ENCODE measurements around the gene MRPL16.

Gene MRPL16

GRCh38 chr11:59769828-59770227 is 40.8 kb downstream of the MRPL16 start:
- DNase-seq, result no peak

DNA sequence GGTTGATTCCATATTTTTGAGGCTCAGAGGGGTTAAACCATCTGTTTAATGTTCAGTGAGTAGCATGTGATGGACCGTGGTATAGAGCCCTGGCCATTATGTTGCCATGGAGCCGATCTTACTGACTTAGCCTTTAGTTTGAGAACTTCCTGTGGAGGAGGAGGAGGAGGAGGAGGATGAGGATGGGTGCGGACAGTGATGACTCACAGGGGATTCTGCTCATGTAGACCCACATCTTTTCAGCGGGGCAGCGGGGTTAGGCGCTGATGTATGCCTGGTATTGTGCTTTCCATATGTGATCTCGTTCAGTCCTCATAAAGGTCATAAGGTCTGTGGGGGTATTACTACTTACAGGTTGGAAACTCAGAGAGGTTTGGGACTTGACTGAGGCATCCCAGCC is 41.5 kb downstream of the MRPL16 start:
- DNase-seq, result no peak

DNA sequence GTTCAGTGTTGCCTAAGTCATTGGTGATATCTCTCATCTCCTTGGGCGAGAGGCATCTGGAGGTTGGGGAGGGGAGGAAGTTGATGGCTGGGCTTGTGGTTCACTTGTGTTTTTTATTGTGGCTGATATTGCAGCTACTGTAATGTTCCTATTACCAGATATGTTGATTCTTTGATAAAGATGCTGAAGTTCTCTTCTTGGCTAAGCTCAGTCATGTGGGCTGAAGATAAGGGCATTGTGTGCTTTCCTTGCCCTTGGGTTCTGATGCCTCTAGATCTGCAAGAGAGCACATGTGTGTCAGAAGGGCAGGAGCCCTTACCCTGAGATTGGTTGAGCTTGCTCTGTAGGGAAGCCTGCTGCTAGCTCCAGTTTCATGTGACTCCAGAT is 43.4 kb downstream of the MRPL16 start:
- no peak for DNase-seq

GRCh38 chr11:59766542-59767224 is 43.9 kb downstream of the MRPL16 start:
- DNase-seq, result no peak

DNA sequence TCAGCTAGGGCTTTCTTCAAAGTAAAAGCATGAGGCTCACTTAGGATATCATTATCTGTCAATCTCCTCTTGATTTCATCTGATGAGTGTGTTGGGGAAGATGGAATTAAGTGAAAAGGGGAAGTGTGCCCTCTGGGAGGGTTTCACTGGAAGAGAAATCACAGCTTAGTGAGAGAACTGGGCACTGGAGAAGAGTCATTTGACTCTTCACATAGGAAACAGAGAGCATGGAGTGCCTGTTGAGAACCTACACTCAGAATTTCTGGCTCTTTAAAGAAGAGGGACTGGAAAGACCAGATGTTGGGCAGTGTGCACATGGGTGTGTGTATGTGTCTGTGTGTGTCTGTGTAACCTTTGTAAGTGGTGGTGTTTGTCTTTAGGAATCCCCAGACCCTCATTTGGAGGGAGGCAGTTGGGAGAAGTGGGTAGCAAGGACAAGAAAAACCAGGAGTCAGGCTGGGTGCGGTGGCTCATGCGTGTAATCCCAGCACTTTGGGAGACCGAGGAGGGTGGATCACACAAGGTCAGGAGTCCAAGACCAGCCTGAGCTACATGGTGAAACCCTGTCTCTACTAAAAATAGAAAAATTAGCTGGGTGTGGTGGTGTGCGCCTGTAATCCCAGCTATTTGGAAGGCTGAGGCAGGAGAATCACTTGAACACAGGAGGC is 45.4 kb downstream of the MRPL16 start:
- no peak for DNase-seq

DNA sequence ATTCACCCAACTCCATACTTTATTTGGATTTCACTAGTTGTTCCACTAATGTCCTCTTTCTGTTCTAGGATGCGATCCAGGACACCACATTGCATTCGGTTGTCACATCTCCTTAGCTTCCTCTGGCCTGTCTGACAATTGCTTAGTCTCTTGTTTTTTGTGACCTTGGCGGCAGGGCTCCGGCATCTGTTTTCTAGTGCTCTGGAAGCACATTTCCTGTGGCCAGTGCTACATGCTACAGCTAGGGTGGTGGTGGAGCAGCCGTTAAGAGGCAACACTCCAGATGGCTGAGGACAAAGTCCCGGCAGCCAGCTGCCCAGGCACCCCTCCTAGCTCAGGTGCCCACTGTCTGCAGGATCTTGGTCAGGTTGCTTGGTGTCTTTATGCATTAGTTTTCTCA is 48.6 kb downstream of the MRPL16 start:
- DNase-seq, result no peak

DNA sequence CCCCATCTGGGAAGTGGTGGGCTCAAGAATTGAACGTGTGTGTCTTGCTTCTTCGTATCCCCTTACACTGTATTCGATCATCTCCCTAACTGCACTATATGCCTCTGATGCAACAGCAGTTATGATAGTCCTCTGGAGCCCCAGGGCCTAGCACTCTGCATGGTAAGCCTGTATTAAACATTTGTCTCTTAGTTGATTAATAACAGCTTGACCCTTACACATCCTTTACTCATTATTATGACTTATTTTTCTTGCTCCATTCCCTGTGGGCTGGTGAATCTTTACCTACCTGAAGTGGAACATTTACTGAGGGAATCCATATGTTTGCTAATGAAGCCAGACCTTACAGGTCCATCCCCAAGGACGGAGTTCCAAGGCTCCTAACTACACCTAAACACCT is 49.8 kb downstream of the MRPL16 start:
- no peak for DNase-seq

DNA sequence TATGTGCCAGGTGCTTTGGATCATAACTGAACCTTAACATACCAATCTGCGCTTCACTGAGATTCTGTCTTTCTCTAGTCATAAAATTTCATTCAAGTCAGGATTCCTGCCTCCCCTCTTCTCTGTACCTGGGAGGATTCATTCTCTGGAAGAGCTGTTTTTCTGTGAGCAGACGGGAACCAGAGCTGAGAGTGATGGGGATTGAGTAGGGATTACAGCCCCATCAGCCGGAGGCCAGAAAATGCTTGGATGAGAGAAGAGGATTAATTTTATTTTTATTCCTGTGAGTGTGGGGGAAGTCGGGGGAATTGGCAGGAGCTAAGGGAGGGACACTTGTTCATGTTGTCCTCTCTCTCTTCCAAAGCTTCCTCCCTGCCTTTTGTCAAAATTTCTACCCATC is 50.7 kb downstream of the MRPL16 start:
- DNase-seq, result no peak

GRCh38 chr11:59758401-59759037 is 52.1 kb downstream of the MRPL16 start:
- no peak for DNase-seq

- DNase-seq, result no peak
These were observed 53.7 kb downstream of the MRPL16 start for GRCh38 chr11:59756845-59757244.

- no peak for DNase-seq
These were observed 54.1 kb downstream of the MRPL16 start for GRCh38 chr11:59756558-59756840.
